Activated T-helper 1 cell treated with Interleukin-2 at 50 U/mL for 16 hours (primary cell): ENCODE measurements around the gene RIMKLA.

Experiments
- DNase-seq: peaks from one replicate; pipeline ENCODE4 v3.0.0-alpha.2; 2020; ENCODE audit warnings: low read depth

RIMKLA gene

DNA sequence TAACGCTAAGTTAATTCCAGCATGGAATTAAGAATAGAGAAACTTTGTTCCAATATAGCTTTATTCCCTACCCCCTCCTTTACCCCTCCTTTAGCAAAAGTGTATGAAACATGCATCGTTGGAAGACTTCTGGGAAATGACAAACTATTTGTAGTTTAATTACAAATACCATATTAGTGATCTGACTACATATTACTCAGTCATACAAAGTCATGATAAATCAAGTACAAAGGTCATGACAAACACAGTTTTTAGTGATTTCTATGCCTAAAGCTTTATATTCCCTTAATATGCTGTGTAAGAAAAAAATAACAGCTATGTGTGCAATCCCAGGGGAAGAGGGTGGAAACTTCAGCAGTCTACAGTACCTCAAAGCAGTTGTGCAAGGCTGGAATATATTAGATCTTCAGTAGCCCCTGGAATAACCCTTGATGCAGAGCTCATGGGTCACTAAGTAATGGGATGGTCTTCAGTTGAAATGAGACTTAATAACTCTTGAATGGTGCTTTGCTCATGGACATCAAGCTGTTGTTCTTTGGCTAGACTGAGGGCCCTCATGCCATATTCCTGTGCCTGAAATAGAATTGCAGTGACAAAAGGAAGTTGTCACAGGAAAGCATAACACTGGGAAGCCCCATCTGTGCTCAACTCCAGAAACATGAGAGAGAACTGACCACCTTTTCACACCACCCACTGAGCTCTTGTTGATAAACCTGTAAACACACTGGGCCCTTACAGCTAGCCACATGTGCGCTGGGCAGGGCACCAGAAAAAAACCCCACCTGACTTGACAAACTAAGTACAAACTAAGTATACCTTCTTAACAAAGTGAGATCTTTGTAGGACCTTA, 49.9 kb downstream of the RIMKLA start:
- DNase-seq = no peak

DNA sequence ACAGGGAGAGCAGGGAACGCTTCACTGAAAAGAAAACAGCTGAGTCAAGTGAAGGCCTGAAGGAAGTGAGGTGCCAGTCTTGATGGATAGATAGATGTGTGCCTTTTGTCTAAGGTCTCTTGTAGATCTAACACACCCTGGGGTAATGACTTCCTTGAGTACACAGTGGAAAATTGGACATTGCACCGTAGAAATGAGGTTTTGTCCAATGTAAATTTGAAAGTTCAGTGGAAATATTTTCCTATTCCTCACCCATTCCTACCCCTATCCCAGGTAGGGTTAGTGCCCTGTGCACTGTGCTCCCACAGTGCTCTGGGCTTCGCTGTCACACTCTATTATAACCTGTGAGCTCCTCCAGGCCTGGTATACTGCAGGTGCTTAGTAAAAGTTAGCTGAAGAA, 50.9 kb downstream of the RIMKLA start:
- DNase-seq = no peak

DNA sequence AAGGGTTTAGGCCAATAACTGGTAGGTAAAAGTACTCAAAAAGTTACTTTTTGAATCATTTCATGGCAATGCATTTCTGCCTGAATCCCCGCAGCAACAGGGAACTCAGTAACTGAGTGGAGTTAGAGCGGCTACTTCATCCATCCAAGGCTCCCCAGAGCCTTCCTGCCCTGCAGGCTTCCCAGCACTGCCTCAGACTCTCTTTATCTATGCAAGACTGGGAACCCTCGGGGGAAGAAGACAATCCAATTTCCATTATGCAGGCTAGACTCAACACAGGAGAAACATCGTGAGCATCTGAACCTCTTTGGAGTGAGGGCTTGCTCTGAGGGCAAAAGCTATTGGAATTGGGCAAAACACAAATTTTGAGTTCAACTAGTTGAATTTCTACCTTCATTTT, 52.1 kb downstream of the RIMKLA start:
- DNase-seq = no peak

DNA sequence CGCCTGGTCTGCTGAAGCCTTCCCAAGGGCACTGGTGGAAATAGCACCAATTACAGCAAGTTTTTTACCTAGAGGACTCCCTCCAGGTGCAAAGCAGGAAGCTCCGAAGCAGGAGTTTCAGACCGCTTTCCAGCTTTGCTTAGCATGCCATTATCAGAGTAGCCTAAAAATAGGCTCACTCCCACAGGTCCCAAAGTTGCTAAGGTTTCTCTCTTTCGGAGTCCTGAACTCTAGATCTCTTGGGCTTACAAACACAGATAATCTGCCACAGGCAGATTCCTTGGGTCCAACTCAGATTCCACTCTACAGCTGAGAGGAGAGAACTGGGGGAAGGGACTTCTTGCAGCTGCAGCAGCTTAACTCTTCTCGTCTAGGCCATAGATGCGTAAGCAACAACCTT, 52.8 kb downstream of the RIMKLA start:
- no peak for DNase-seq

DNA sequence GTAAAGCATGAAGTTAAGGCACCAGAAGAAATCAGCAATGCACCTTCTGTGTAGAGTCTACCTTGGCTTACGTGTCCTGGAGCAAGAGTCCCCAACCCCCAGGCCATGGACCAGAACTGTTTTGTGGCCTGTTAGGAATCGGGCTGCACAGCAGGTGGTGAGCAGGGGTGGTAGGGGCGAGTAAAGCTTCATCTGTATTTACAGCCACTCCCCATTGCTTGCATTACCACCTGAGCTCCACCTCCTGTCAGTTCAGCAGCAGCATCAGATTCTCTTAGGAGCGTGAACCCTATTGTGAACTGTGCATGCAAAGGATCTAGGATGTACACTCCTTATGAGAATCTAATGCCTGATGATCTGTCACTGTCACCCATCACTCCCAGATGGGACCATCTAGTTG, 53.7 kb downstream of the RIMKLA start:
- no peak for DNase-seq

DNA sequence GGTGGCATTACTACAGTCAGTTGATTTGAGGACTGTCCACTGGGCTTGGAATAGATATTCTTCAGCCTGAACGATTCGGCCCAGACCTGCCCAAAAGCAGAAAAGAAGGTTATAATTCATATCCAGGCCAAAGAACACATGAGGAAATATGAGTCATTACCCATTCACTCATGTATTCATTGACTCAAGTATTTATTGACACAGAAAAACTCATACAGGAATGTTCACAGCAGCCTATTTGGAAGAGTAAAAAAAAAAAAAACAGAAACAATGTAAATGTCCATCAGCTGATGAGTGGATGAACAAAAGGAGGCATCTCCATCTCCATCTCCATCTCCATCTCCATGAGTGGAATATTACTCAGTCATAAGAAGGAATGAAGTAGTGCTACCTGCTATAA, 59.3 kb downstream of the RIMKLA start:
- DNase-seq = no peak

DNA sequence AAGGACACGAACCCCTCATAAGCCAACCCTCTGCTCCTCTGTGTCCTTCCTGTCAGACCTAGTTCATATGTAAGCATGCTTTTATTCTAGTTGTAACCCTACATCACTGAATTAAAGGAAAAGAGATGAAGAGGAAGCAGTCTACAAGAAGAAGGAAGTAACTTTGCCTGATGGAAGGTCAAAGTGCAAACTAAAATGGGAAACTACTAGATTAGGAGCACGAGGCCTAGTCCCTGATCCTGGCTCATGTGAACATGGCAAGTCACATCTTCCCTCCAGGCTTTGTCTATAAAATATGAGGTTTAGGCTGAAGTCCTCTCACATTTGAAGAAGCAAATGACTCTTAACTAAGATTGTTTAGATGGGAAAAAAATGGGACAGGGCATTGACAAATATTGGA, 62.1 kb downstream of the RIMKLA start:
- DNase-seq = no peak

DNA sequence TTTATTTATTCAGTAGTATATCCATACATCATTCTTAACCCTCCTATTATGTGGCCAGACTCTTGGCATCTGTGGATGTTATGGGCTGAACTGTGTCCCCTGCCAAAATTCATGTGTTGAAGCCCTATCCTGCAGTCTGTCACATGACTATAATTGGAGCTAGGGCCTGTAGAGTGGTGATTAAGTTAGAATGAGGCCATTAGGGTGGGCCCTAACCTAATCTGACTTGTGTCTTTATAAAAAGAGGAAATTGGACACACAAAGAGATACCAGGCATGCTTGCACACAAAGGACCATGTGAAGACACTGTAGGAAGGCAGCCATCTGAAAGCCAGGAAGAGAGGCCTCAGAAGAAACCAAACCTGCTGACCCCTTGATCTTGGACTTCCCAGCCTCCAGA, 68.7 kb downstream of the RIMKLA start:
- no peak for DNase-seq

DNA sequence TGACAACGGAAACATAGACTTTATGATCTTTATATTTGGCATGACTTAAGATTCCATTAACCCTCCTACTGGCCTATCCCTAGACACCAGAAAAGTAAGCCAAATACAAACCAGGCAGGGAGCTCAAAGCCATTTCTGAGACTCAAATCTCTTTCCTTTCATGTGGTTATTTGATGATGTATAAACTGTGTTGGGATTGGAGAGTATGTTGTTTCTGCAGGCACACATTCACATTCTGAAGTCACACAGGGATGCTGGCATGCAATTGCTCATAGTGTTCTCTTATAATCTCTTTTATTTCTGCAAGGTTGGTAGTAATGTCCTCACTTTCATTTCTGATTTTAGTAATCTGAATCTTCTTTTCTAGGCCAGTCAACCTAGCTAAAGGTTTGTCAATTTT, 69.5 kb downstream of the RIMKLA start:
- no peak for DNase-seq

DNA sequence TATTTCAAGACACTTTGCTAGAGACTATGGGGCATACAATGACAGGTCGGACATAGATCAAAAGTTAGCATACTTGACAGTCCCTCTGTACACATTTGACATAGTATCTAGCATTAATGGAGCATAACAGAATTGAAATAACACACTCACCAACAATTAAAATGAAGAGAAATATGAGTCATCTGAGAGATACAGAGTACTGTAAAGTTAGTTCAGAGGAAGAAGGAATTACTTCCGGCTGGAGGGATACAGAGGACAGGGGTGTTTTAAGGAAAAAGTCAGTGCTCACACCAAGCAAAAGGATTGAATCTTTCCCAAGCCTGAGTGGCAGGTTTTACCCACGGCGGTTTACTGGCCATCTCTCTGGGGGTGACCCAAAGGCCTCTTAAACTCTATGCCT, 72.8 kb downstream of the RIMKLA start:
- DNase-seq = no peak

DNA sequence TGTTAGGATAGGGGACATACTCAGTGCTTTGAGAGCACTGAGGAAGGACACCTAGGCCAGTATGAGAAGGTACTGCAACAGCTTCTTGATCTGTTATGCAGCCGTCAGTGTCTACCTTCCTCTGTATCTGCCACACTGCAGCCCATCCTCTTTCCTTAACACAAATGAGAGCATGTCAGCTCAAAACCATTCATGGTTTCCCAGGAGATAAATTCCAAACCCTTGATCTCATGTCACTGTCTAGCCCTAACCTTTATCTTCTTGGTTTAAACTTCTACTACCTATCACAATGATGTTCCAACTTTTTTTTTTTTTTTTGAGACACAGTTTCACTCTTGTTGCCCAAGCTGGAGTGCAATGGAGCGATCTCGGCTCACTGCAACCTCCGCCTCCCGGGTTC, 73.8 kb downstream of the RIMKLA start:
- DNase-seq = no peak

DNA sequence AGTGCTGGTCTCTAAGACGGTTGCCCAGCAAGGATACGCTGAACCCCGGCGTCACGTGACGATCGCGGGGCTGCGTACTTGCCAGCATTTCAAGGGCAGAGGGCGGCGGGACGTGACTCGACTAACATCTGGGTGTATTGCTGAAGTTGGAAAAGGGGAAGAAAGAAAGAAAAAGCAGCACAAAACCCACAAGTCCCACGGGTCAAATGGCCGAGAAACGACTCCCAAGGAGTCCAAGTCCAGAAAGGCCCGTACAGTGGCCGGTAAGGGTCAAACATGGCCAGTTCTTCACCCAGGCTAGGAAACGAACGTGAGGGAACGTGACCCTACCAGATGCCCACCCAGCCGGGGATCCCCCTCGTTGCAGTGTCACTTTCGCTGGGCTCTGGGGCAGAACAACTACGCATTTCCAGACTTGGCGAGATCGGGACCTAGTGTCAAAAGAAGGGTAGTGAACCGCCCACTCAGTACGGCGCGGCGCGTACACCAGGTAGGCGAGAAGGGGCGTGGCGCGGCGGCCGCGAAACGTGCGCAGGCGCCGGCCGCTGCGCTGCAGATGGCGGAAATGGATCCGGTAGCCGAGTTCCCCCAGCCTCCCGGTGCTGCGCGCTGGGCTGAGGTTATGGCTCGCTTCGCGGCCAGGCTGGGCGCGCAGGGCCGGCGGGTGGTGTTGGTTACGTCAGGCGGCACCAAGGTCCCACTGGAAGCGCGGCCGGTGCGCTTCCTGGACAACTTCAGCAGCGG, 75.6 kb downstream of the RIMKLA start, which contains the start of the genes PPCS and ZMYND12:
PPCS (plus strand) TSS at position 534 of the 744 bp plus-strand sequence; CDS start at position 557, 23 bp downstream.
ZMYND12 (minus strand) TSS at position 13 of the 744 bp plus-strand sequence. CDS start 25 bp downstream, outside the sequence.
- DNase-seq = peak; percentile 86

DNA sequence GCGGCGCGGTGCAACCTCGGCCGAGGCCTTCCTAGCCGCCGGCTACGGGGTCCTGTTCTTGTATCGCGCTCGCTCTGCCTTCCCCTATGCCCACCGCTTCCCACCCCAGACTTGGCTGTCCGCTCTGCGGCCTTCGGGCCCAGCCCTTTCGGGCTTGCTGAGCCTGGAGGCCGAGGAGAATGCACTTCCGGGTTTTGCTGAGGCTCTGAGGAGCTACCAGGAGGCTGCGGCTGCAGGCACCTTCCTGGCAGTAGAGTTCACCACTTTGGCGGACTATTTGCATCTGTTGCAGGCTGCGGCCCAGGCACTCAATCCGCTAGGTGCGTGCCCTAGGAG, 76.1 kb downstream of the RIMKLA start:
- peak; percentile 46 for DNase-seq

DNA sequence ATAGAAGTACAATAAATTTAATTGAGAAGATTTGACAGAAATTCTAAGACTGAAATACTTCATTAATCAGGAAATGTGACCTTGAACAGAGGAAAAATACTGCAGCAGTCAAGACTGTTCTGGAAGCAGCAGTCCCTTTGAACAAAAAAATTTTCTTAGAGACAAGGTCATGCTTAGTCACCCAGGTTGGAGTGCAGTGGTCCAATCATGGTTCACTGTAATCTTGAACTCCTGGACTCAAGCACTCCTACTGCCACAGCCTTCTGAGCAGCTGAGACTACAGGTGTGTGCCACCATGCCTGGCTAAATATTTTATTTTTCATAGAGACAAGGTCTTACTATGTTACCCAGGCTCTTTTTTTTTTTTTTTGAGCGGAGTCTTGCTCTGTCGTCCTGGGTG, 80.6 kb downstream of the RIMKLA start:
- DNase-seq = no peak

DNA sequence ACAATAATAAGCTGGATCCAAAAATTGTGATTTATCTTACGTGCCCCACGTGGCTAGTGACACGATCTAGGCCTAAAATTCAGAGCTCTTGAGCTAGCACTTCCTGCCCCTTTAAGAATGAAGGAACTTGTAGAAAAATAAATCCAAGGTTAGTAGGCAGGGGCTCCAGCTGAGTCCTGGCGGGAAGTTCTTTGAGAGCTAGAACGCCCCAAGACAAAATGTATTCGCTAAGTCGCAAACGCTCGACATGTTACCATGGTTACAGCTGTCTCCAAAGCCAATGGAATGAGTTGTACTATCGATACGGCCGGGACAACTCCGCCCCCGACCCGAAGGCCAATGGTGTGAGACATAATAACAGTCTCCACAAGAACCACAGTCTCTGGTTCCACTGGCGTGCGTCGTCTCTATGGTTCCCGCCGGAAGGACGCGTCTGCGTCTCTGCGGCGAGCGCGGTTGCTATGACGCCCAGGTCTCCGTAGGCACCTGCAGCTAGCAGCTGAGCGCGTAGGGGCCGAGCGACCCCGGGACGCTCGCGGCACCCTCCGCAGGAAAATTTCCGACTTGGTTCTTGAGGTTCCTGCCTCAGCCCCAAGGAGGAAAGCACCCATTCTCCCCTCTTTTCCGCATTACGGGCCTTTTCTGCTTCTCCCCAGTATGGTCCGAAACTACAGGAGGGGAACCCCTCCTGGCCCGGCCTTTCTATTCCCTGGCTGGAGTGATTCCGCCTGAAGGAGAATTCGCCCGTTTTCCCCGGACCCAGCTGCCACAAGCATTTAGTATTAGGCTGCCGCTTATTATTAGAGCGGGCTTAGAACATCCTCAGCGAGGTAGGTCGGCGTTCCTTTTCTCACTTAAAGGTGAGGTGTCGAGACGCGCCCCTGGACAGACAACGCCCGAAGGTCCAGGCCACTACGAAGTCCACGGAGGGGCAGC, 82.5 kb downstream of the RIMKLA start, which contains the start of gene CCDC30:
CCDC30 (plus strand) TSS at position 459 of the 936 bp plus-strand sequence. CDS start 17,266 bp downstream, outside the sequence.
- DNase-seq = peak; percentile 92

DNA sequence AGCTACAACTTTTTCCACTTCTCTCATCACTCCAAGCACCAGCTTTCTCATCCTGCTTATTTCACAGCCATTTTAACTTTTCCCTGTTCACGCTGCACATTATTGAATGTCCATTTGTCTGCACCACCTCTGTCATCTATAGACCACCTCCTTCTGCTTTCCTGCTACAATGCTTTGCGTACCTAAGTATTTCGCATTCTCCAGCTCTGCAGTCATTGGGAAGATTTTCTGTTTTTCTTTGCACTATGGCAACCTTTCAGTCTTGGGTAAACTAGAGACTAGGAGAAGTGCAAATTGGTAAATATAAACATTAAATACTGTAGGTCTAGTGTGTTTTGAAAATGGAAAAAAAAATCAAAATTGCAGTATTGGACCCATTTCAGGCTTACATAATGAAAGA, 83.3 kb downstream of the RIMKLA start:
- no peak for DNase-seq

DNA sequence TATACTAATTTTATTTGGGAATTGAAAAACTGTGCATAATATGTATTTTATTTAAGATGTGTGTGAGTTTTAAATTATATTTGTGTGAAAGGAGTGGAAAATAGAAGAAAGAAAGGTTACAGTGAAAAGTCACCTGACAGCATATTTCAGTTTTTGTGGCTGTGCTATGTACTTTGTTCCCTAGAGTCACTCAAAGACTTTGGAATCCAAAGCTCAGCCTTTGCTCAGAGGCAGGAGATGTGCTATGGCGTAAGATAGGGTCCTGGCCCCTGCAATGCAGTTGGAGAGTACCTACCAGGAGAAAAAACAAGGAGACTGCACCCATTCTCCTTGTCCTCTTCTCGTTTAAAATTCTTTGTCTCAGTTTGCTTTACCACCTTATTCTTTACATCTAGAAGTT, 85.4 kb downstream of the RIMKLA start:
- DNase-seq = no peak

DNA sequence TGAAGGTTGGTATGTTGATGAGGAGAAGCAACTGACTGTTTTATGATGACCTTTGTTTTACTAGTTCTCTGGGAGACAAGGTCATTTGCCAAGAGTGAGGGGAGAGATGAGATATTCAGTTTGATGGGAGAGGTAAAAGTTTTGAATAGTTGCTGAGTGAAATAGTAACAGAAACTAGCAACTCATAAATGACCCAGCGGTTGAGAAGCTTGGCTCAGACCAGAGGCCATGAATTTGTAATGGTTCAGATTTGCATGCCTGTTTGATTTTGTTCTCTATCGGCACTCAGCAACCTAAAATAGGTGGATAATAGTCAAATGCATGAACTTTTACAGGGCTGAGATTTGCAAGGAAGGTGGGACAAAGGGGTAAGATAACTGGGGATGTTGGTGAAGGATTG, 89.1 kb downstream of the RIMKLA start:
- no peak for DNase-seq
